HCT116 (cell line): ENCODE results near the gene PLN. TPM values are rescaled to one million over a fixed set of nuclear protein-coding genes. Genes with fewer than 3 reads are reported as not detected.

Source experiments
- ATAC-seq: fragments of 200-7000 bp; cut with Tn5 transposase; 2 replicates; pipeline ENCODE4 v1.9.1; 2020; ENCODE audit warnings: mild to moderate bottlenecking, moderate library complexity
- BruUV-seq: library from RNA; stranded (reverse); fragments of 400-500 nt; replicated peaks from 2 replicates; lab custom pipeline; 2021; lab: Mats Ljungman, UMichigan
- CTCF ChIA-PET: fragments of 300-600 bp; sonication (Branson Sonifier 250); formaldehyde crosslinking; loops from one replicate; lab custom pipeline; 2021; ENCODE audit warnings: antibody characterized with exemption; lab: Charles Lee
- POLR2A ChIA-PET: fragments of 300-600, 350-600 bp; sonication (Branson Sonifier 250); formaldehyde crosslinking; loops from one replicate; lab custom pipeline; 2021; ENCODE audit warnings: antibody characterized with exemption; lab: Charles Lee
- RAD21 ChIA-PET, 2 experiments: fragments of 300-600 bp; sonication (Branson Sonifier 250); formaldehyde crosslinking; loops; one replicate each; lab custom pipeline; 2023; ENCODE audit warnings: low total read pairs in 2 of 2; ENCODE audit not compliant: uncharacterized antibody in 2 of 2, unreplicated experiment in 2 of 2, low non-redundant PET in 1 of 2; lab: Charles Lee
- DNase-seq: peaks from one replicate; pipeline ENCODE4 v3.0.0-alpha.2; 2010; ENCODE audit warnings: low read depth, low spot score
- H2AFZ ChIP-seq: fragments of 200-600 bp; shearing (Covaris generic), sonication (generic); 2 replicates; pipeline ENCODE4 v1.6.1; 2017; ENCODE audit warnings: low read depth, mixed run types, mixed read lengths, antibody characterized with exemption, low read length; ENCODE audit not compliant: poor library complexity, severe bottlenecking
- H3K27ac ChIP-seq: 2 replicates; pipeline ENCODE4 v1.5.1; 2012; ENCODE audit warnings: low read depth, low read length
- H3K27me3 ChIP-seq: fragments of 200-600 bp; sonication (generic); 2 replicates; pipeline ENCODE4 v1.6.1; 2016; ENCODE audit warnings: mixed run types, low read length, mixed read lengths; ENCODE audit not compliant: insufficient read depth
- H3K36me3 ChIP-seq, 2 experiments: fragments of 200-500 bp in 1 of 2; fragments of 200-600 bp in 1 of 2; sonication (Bioruptor generic) in 1 of 2; sonication (generic) in 1 of 2; 2 replicates each; pipeline versions ENCODE4 v1.5.1 to v1.6.1; 2014 to 2016; ENCODE audit warnings: low read length in 2 of 2, inconsistent platforms in 1 of 2, mixed read lengths in 1 of 2, mixed run types in 1 of 2; ENCODE audit not compliant: insufficient read depth in 2 of 2, control insufficient read depth in 1 of 2
- H3K4me1 ChIP-seq, 2 experiments: fragments of 200-600 bp in 1 of 2; sonication (generic) in 1 of 2; 2 replicates each; pipeline versions ENCODE4 v1.5.1 to v1.6.1; 2012 to 2017; ENCODE audit warnings: low read length in 2 of 2, inconsistent platforms in 1 of 2, mild to moderate bottlenecking in 1 of 2, mixed read lengths in 1 of 2, mixed run types in 1 of 2, moderate library complexity in 1 of 2; ENCODE audit not compliant: insufficient read depth in 2 of 2, control insufficient read depth in 1 of 2
- H3K4me2 ChIP-seq: fragments of 200-600 bp; sonication (generic); 2 replicates; pipeline ENCODE4 v1.6.1; 2017; ENCODE audit warnings: mixed run types, low read length, mixed read lengths
- H3K4me3 ChIP-seq, 2 experiments: fragments of 200-600 bp in 1 of 2; sonication (generic) in 1 of 2; replicated peaks in 1 of 2; 2 replicates each; pipeline ENCODE4 v1.5.1; 2011 to 2016; ENCODE audit warnings: low read length in 2 of 2, control low read depth in 1 of 2, low read depth in 1 of 2, mild to moderate bottlenecking in 1 of 2, mixed read lengths in 1 of 2, mixed run types in 1 of 2
- H3K79me2 ChIP-seq: fragments of 200-600 bp; sonication (generic); 2 replicates; pipeline ENCODE4 v1.6.1; 2017; ENCODE audit warnings: mild to moderate bottlenecking, mixed run types, low read length, moderate library complexity, mixed read lengths; ENCODE audit not compliant: insufficient read depth
- H3K9ac ChIP-seq: fragments of 200-600 bp; sonication (generic); 2 replicates; pipeline ENCODE4 v1.6.1; 2016; ENCODE audit warnings: low read length, mixed read lengths
- H3K9me2 ChIP-seq: fragments of 200-600 bp; sonication (generic), shearing (Covaris generic); 2 replicates; pipeline ENCODE4 v1.6.1; 2017; ENCODE audit warnings: mixed run types, mild to moderate bottlenecking, moderate library complexity; ENCODE audit not compliant: insufficient read depth
- H3K9me3 ChIP-seq, 2 experiments: fragments of 200-500 bp in 1 of 2; fragments of 200-600 bp in 1 of 2; sonication (Bioruptor generic) in 1 of 2; sonication (generic) in 1 of 2; 2 replicates each; pipeline ENCODE4 v1.6.1; 2014 to 2017; ENCODE audit warnings: low read length in 2 of 2, mixed read lengths in 2 of 2, inconsistent platforms in 1 of 2, low read depth in 1 of 2, mild to moderate bottlenecking in 1 of 2, mixed run types in 1 of 2, moderate library complexity in 1 of 2; ENCODE audit not compliant: control insufficient read depth in 1 of 2, insufficient read depth in 1 of 2
- H4K20me1 ChIP-seq: fragments of 200-600 bp; sonication (generic), shearing (Covaris generic); 2 replicates; pipeline ENCODE4 v1.6.1; 2017; ENCODE audit warnings: mixed run types, mild to moderate bottlenecking, moderate library complexity; ENCODE audit not compliant: insufficient read depth
- CBX3 ChIP-seq: IDR thresholded peaks from 2 replicates; pipeline ENCODE4 v1.6.1; 2012; ENCODE audit warnings: low read depth
- EGR1 ChIP-seq: IDR thresholded peaks from 2 replicates; pipeline ENCODE4 v1.6.1; 2012; ENCODE audit warnings: low read depth
- EZH2phosphoT487 ChIP-seq: fragments of 200-600 bp; IDR thresholded peaks from 2 replicates; pipeline ENCODE4 v1.6.1; 2018; ENCODE audit warnings: antibody characterized with exemption, borderline replicate concordance
- POLR2AphosphoS5 ChIP-seq: IDR thresholded peaks from 2 replicates; pipeline ENCODE4 v1.6.1; 2011; ENCODE audit warnings: mild to moderate bottlenecking, low read depth, low read length, moderate library complexity
- RAD21 ChIP-seq: IDR thresholded peaks from 2 replicates; pipeline ENCODE4 v1.6.1; 2012; ENCODE audit warnings: low read depth, mild to moderate bottlenecking
- intact Hi-C: fragments of 100-400 bp; cut with micrococcal nuclease; formaldehyde crosslinking; loops from 2 replicates; pipeline ENCODE4 v1.10.0; 2022
- total RNA-seq: library from RNA; stranded (reverse); gene quantifications from one replicate; pipeline ENCODE4 v1.2.1, GENCODE V29; 2021; ENCODE audit not compliant: unreplicated experiment
- TF ChIP-seq, protein P1 (sequence below), 3 experiments: fragments of 200-600 bp in 1 of 3; sonication (generic) in 1 of 3; IDR thresholded peaks in 2 of 3; conservative IDR thresholded peaks in 1 of 3; 2 replicates each; pipeline ENCODE4 v1.5.1; 2012 to 2017; ENCODE audit warnings: low read depth in 2 of 3, low read length in 2 of 3, antibody characterized with exemption in 1 of 3, borderline replicate concordance in 1 of 3, control low read depth in 1 of 3, mild to moderate bottlenecking in 1 of 3, mixed read lengths in 1 of 3, mixed run types in 1 of 3, moderate library complexity in 1 of 3; ENCODE audit not compliant: insufficient read depth in 1 of 3

Gene PLN
- total RNA-seq, 1 experiment from 2014 or later = not detected

GRCh38 chr6:118606268-118606667 lies 58.2 kb downstream of the PLN start:
- DNase-seq = no peak
- ChIA-PET POLR2A (no interaction called here), CTCF (interaction anchor here (1.1 kb wide), 1 partner anchor 11 kb away, joined by 4 read pairs; no protein-coding TSS in a partner anchor), RAD21 (no interaction called here)
- Histone ChIP-seq H3K4me1 (no peaks in the 10 kb centered on the region), H3K4me2 (no peak overlapping the region), H3K9me3 (no peaks in the 10 kb centered on the region), H3K79me2 (0 out of 2 replicates have a peak, but pooled peaks cover 4% of the 10 kb centered on the region), H3K4me3 (no peak overlapping the region), H3K9me2 (no peaks in the 10 kb centered on the region), H3K9ac (no peak overlapping the region), H4K20me1 (no peaks in the 10 kb centered on the region), H3K27me3 (no peaks in the 10 kb centered on the region), H3K36me3 (no peaks in the 10 kb centered on the region), H2AFZ (no peak overlapping the region), H3K27ac (no peak overlapping the region)
- no peak for TF ChIP-seq POLR2AphosphoS5
- no peak for TF ChIP-seq EZH2phosphoT487
- no TSS peak for BruUV-seq
- ATAC-seq = no peak
- intact Hi-C loops = no loop called here

GRCh38 chr6:118606858-118607257 lies 58.8 kb downstream of the PLN start:
- Histone ChIP-seq H3K4me1 (no peaks in the 10 kb centered on the region), H2AFZ (no peak overlapping the region), H3K36me3 (no peaks in the 10 kb centered on the region), H3K79me2 (0 out of 2 replicates have a peak, but pooled peaks cover 4% of the 10 kb centered on the region), H3K9me2 (no peaks in the 10 kb centered on the region), H4K20me1 (no peaks in the 10 kb centered on the region), H3K27me3 (no peaks in the 10 kb centered on the region)
- ChIA-PET CTCF (interaction anchor here (1.1 kb wide), 1 partner anchor 10 kb away, joined by 4 read pairs; no protein-coding TSS in a partner anchor), POLR2A (no interaction called here), RAD21 (no interaction called here)
- no peak for ATAC-seq
- intact Hi-C loops = no loop called here
- BruUV-seq = no TSS peak
- no peak for TF ChIP-seq EGR1
- no peak for TF ChIP-seq RAD21
- TF ChIP-seq, protein P1, sequence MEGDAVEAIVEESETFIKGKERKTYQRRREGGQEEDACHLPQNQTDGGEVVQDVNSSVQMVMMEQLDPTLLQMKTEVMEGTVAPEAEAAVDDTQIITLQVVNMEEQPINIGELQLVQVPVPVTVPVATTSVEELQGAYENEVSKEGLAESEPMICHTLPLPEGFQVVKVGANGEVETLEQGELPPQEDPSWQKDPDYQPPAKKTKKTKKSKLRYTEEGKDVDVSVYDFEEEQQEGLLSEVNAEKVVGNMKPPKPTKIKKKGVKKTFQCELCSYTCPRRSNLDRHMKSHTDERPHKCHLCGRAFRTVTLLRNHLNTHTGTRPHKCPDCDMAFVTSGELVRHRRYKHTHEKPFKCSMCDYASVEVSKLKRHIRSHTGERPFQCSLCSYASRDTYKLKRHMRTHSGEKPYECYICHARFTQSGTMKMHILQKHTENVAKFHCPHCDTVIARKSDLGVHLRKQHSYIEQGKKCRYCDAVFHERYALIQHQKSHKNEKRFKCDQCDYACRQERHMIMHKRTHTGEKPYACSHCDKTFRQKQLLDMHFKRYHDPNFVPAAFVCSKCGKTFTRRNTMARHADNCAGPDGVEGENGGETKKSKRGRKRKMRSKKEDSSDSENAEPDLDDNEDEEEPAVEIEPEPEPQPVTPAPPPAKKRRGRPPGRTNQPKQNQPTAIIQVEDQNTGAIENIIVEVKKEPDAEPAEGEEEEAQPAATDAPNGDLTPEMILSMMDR (IDR thresholded peaks at IDR 0.05 in 2 of 3, conservative IDR thresholded peaks at IDR 0.05 in 1 of 3; ENCODE audit: borderline replicate concordance in 1 of 3, insufficient read depth in 1 of 3, low read depth in 2 of 3, low read length in 2 of 3) = no peak
- TF ChIP-seq CBX3 = no peak
- TF ChIP-seq EZH2phosphoT487 = no peak
- no peak for TF ChIP-seq POLR2AphosphoS5
- TF ChIP-seq, all 23 proteins: peak for 0
- no peaks in the 10 kb centered on the region; a peak in 1 of 4 replicates for H3K9me3 ChIP-seq
- H3K9ac ChIP-seq = no peak overlapping the region
- no peak for DNase-seq
- H3K4me3 ChIP-seq = no peak overlapping the region
- no peak overlapping the region for H3K27ac ChIP-seq
- no peak overlapping the region for H3K4me2 ChIP-seq

Other genes starting within 250 kb of the PLN start
- 4.9 TPM for gene CEP85L, start 103.3 kb downstream of the PLN start, total RNA-seq